Testis (tissue), 3 donors: Measurements from ENCODE around the gene ATPAF2. TPM values are rescaled to one million over a fixed set of nuclear protein-coding genes. Genes with fewer than 3 reads are reported as not detected.

Experiments used
- DNase-seq: peaks from one replicate; pipeline ENCODE4 v3.0.0-alpha.2; 2019
- H3K27ac ChIP-seq, 2 donors: fragments of 200-600 bp; sonication (generic); one replicate each; pipeline ENCODE4 v1.5.1; 2019
- H3K27me3 ChIP-seq: fragments of 200-600 bp; sonication (generic); one replicate; pipeline ENCODE4 v1.5.1; 2019
- H3K36me3 ChIP-seq: fragments of 200-600 bp; sonication (generic); one replicate; pipeline ENCODE4 v1.5.1; 2017; ENCODE audit warnings: low read depth; ENCODE audit errors: missing control alignments
- H3K4me1 ChIP-seq: fragments of 200-600 bp; sonication (generic); one replicate; pipeline ENCODE4 v1.5.1; 2019
- H3K4me3 ChIP-seq, 2 donors: fragments of 200-600 bp; sonication (generic); one replicate each; pipeline ENCODE4 v1.5.1; 2017 to 2019
- H3K9me3 ChIP-seq: fragments of 200-600 bp; sonication (generic); one replicate; pipeline ENCODE4 v1.5.1; 2017
- CTCF ChIP-seq, 3 experiments: fragments of 450-650 bp in 2 of 3; fragments of 200-600 bp in 1 of 3; sonication (generic) in 1 of 3; IDR thresholded peaks; one replicate each; pipeline ENCODE4 v1.5.1; 2016 to 2019; ENCODE audit warnings: antibody characterized with exemption in 3 of 3, mild to moderate bottlenecking in 2 of 3, moderate library complexity in 1 of 3
- POLR2A ChIP-seq: fragments of 450-650 bp; IDR thresholded peaks from one replicate; pipeline ENCODE4 v1.6.1; 2017; ENCODE audit warnings: antibody characterized with exemption, mild to moderate bottlenecking, moderate library complexity
- WGBS, 2 donors: methylation state at CpG; one replicate each; pipeline ENCODE4 v1.1.5; 2018; 5-methylcytosine and 5-hydroxymethylcytosine counted together
- intact Hi-C: fragments of 100-400 bp; cut with DNase I; formaldehyde crosslinking; loops from one replicate; pipeline ENCODE4 v1.15.1; 2023; ENCODE audit warnings: low total_unique reads
- polyA plus RNA-seq: library from polyadenylated mRNA; stranded (reverse); fragments of 350-450 nt; fragmentation: Illumina TruSeq; extraction: RNeasy Lipid Tissue Mini Kit (QIAGEN cat#74804); gene quantifications from one replicate; pipeline ENCODE4 v1.2.3, GENCODE V29; 2014; ENCODE audit warnings: low read depth, low replicate concordance; ENCODE audit not compliant: insufficient read depth
- total RNA-seq, 2 donors: library from RNA; depleted of rRNA; stranded (reverse); fragments of >200 nt; gene quantifications; one replicate each; pipeline ENCODE4 v1.2.3, GENCODE V29; 2016

ATPAF2 gene
- total and polyA plus RNA-seq, 3 donors from 2014 or later: 42.6 to 63.3 (median 59.9) TPM

GRCh38 chr17:18035704-18036103 is 3.3 kb downstream of the ATPAF2 start:
- intact Hi-C loops: loop anchor here (10.0 kb wide), 2 partner anchors 141 to 351 kb away; partner anchors contain the start of gene RAI1
- Histone ChIP-seq H3K27me3 (no peaks in the 10 kb centered on the region), H3K36me3 (no peaks in the 10 kb centered on the region), H3K27ac (no peak overlapping the region), H3K4me1 (peaks cover 20% of the 10 kb centered on the region), H3K9me3 (no peaks in the 10 kb centered on the region), H3K4me3 (no peak overlapping the region)
- 72 to 80% methylated on average over 2 of the region's 2 CpGs for WGBS, 2 donors
- TF ChIP-seq POLR2A: no peak
- TF ChIP-seq CTCF (IDR thresholded peaks at IDR 0.05): no peak
- DNase-seq: no peak

GRCh38 chr17:18033442-18034099 is 5.4 kb downstream of the ATPAF2 start:
- Histone ChIP-seq H3K36me3 (no peaks in the 10 kb centered on the region), H3K9me3 (no peaks in the 10 kb centered on the region), H3K27me3 (no peaks in the 10 kb centered on the region), H3K4me3 (no peak overlapping the region), H3K4me1 (peaks cover 12% of the 10 kb centered on the region), H3K27ac (no peak overlapping the region)
- intact Hi-C loops: loop anchor here (10.0 kb wide), 2 partner anchors 139 to 349 kb away; partner anchors contain the start of gene RAI1
- TF ChIP-seq POLR2A: no peak
- TF ChIP-seq CTCF (IDR thresholded peaks at IDR 0.05): peak; percentile 42 to 73 (median 68)
- 43 to 47% methylated on average over 5 of the region's 5 CpGs for WGBS, 2 donors
- peak; percentile 77 for DNase-seq

- H3K36me3 ChIP-seq: no peaks in the 10 kb centered on the region
- no peak overlapping the region for H3K27ac ChIP-seq
- H3K27me3 ChIP-seq: no peaks in the 10 kb centered on the region
- 34 to 63% methylated on average over 2 of the region's 2 CpGs for WGBS, 2 donors
- no peaks in the 10 kb centered on the region for H3K9me3 ChIP-seq
- intact Hi-C loops: loop anchor here (10.0 kb wide), 2 partner anchors 137 to 347 kb away; partner anchors contain the start of gene RAI1
- TF ChIP-seq CTCF (IDR thresholded peaks at IDR 0.05) (no peak), POLR2A (no peak)
- H3K4me1 ChIP-seq: no peaks in the 10 kb centered on the region
- no peak overlapping the region for H3K4me3 ChIP-seq
- no peak for DNase-seq
Observed at GRCh38 chr17:18031955-18032354, 7.0 kb downstream of the ATPAF2 start.

GRCh38 chr17:18028952-18029540 is 9.9 kb downstream of the ATPAF2 start:
- H3K36me3 ChIP-seq: no peaks in the 10 kb centered on the region
- DNase-seq: no peak
- H3K4me1 ChIP-seq: no peaks in the 10 kb centered on the region
- no peaks in the 10 kb centered on the region for H3K9me3 ChIP-seq
- intact Hi-C loops: no loop called here
- no peaks in the 10 kb centered on the region for H3K27me3 ChIP-seq
- TF ChIP-seq POLR2A: no peak
- no peak overlapping the region for H3K27ac ChIP-seq
- 73 to 82% methylated on average over 8 of the region's 8 CpGs for WGBS, 2 donors
- H3K4me3 ChIP-seq: no peak overlapping the region

GRCh38 chr17:18028114-18028951 is 10.6 kb downstream of the ATPAF2 start:
- TF ChIP-seq CTCF (IDR thresholded peaks at IDR 0.05) (no peak), POLR2A (no peak)
- intact Hi-C loops: no loop called here
- no peaks in the 10 kb centered on the region for H3K27me3 ChIP-seq
- no peak for DNase-seq
- H3K27ac ChIP-seq: no peak overlapping the region
- H3K9me3 ChIP-seq: no peaks in the 10 kb centered on the region
- no peak overlapping the region for H3K4me3 ChIP-seq
- no peaks in the 10 kb centered on the region for H3K36me3 ChIP-seq
- H3K4me1 ChIP-seq: no peaks in the 10 kb centered on the region
- WGBS, 2 donors: 61 to 79% methylated on average over 10 to 11 of the region's 11 CpGs
